ENCODE measurements around the gene RPL41.

DNA sequence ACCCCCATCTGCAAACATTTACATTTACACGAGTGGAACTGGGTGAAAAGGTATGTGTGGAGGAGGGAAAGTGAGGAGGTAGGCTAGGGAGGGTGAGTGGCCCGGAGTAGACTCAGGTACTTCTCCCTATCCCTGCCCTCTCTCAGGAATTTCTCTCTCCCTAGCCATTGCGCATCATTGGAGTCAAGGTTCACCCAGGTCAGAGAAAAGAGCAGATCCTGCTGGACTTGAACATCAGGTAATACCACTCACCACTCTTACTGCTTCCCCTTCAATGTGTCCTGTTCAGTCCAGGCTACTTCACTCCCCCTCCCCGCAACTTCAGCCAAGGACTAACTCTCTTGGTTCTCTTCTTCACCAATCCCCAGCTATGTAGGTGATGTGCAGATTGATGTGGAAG is 14.4 kb downstream of the RPL41 start:
- TF ChIP-seq, protein P1, sequence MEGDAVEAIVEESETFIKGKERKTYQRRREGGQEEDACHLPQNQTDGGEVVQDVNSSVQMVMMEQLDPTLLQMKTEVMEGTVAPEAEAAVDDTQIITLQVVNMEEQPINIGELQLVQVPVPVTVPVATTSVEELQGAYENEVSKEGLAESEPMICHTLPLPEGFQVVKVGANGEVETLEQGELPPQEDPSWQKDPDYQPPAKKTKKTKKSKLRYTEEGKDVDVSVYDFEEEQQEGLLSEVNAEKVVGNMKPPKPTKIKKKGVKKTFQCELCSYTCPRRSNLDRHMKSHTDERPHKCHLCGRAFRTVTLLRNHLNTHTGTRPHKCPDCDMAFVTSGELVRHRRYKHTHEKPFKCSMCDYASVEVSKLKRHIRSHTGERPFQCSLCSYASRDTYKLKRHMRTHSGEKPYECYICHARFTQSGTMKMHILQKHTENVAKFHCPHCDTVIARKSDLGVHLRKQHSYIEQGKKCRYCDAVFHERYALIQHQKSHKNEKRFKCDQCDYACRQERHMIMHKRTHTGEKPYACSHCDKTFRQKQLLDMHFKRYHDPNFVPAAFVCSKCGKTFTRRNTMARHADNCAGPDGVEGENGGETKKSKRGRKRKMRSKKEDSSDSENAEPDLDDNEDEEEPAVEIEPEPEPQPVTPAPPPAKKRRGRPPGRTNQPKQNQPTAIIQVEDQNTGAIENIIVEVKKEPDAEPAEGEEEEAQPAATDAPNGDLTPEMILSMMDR (IDR thresholded peaks at IDR 0.05), result no peak
- no peak for TF ChIP-seq POLR2A (IDR thresholded peaks at IDR 0.05)

Measured in right lobe of liver (tissue), 4 donors.